NB4 (cell line): Measurements from ENCODE around the gene FSIP1.

Experiments
- CTCF ChIP-seq: IDR thresholded peaks from one replicate; pipeline ENCODE4 v1.5.1; 2012; ENCODE audit warnings: low read depth, low read length
- MAX ChIP-seq: IDR thresholded peaks from 2 replicates; pipeline ENCODE4 v1.6.1; 2011; ENCODE audit warnings: low read depth, low read length
- POLR2A ChIP-seq: IDR thresholded peaks from 2 replicates; pipeline ENCODE4 v1.6.1; 2011; ENCODE audit warnings: mild to moderate bottlenecking; ENCODE audit not compliant: insufficient read length; ENCODE audit errors: extremely low read depth

- TF ChIP-seq CTCF (no peak), POLR2A (no peak), MAX (no peak)
These were observed 138.9 kb downstream of the FSIP1 start for GRCh38 chr15:39643727-39644126.
